ENCODE results near the gene FCHSD2. TPM values are rescaled to one million over a fixed set of nuclear protein-coding genes. Genes with fewer than 3 reads are reported as not detected.

FCHSD2 gene
- total and polyA plus RNA-seq, 2 donors (not counting 1 experiment from before 2014, with no cell fraction given), result 113 to 189 TPM

DNA sequence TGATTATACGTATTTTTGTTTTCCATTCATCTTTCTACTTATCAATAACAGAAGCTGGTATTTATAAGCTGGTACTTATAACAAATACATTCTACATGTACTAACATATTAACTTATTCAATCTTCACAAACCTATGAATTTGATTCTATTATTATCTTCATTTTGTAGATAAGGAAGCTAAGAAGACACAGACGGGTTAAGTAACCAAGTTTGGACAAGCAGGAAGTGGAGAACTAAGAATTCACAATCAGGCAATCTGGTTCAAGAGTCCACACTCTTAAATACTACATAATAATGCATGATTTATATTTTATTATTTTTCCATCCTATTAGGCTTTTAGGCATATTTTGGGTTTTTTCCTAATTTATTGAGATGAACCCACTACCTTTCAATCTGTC is 25.0 kb downstream of the FCHSD2 start:
- TF ChIP-seq, protein P1, sequence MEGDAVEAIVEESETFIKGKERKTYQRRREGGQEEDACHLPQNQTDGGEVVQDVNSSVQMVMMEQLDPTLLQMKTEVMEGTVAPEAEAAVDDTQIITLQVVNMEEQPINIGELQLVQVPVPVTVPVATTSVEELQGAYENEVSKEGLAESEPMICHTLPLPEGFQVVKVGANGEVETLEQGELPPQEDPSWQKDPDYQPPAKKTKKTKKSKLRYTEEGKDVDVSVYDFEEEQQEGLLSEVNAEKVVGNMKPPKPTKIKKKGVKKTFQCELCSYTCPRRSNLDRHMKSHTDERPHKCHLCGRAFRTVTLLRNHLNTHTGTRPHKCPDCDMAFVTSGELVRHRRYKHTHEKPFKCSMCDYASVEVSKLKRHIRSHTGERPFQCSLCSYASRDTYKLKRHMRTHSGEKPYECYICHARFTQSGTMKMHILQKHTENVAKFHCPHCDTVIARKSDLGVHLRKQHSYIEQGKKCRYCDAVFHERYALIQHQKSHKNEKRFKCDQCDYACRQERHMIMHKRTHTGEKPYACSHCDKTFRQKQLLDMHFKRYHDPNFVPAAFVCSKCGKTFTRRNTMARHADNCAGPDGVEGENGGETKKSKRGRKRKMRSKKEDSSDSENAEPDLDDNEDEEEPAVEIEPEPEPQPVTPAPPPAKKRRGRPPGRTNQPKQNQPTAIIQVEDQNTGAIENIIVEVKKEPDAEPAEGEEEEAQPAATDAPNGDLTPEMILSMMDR (IDR thresholded peaks at IDR 0.05), result no peak
- no peak for TF ChIP-seq EZH2 (IDR thresholded peaks at IDR 0.05; ENCODE audit: borderline replicate concordance, insufficient read depth, low read depth, low read length, poor library complexity, severe bottlenecking)
- H3K9me3 Mint-ChIP-seq (ENCODE audit: insufficient read depth), result no peaks in the 10 kb centered on the region
- peaks cover 45 to 55% of the 10 kb centered on the region in 2 donors for H3K4me1 ChIP-seq (ENCODE audit: control insufficient read depth in 2 of 2, insufficient read depth in 2 of 2, low read length in 2 of 2)
- H3K9me3 ChIP-seq (ENCODE audit: control extremely low read depth in 1 of 3, control insufficient read depth in 2 of 3, insufficient read depth in 1 of 3, low read length in 2 of 3), result peaks cover 0 to 7% (median 0%) of the 10 kb centered on the region in 3 donors
- no peak overlapping the region for H3K4me3 ChIP-seq (ENCODE audit: control extremely low read depth in 1 of 5, extremely low read depth in 1 of 5, insufficient read depth in 1 of 5, low read depth in 2 of 5, low read length in 4 of 5)
- DNase-seq (no peak), ATAC-seq (ENCODE audit: low read depth) (no peak)
- H3K79me2 ChIP-seq (ENCODE audit: control insufficient read depth, insufficient read depth, low read length), result peaks cover 100% of the 10 kb centered on the region
- intact Hi-C loops (cut with micrococcal nuclease), result no loop called here
- H3K27me3 ChIP-seq (replicated peaks in 1 of 4; ENCODE audit: control extremely low read depth in 1 of 4, control insufficient read depth in 3 of 4, insufficient read depth in 4 of 4, low read length in 3 of 4), result no peaks in the 10 kb centered on the region
- peak overlapping the region; percentile 37 for H3K4me2 ChIP-seq (replicated peaks; ENCODE audit: low read depth, low read length, poor library complexity, severe bottlenecking)
- H3K27ac Mint-ChIP-seq, result no peak overlapping the region
- H3K4me1 Mint-ChIP-seq, result peaks cover 69% of the 10 kb centered on the region
- H3K4me3 Mint-ChIP-seq, result no peak overlapping the region
- no peak overlapping the region for H3K9ac ChIP-seq (ENCODE audit: low read length)
- CTCF ChIA-PET, result interaction anchor here (1.0 to 1.8 kb wide), 5 partner anchors 20 to 193 kb away, joined by 3 to 6 read pairs (median 4); no protein-coding TSS in a partner anchor
- H2AFZ ChIP-seq (ENCODE audit: insufficient read depth, low read depth, low read length, poor library complexity, severe bottlenecking), result no peak overlapping the region
- H3K27me3 Mint-ChIP-seq, result no peaks in the 10 kb centered on the region
- no CpG with 5 or more reads among the region's 2 CpGs for WGBS (ENCODE audit: insufficient coverage)
- POLR2A ChIA-PET, result interaction anchor here (1.0 kb wide), 1 partner anchor 23 kb away, joined by 3 read pairs; no protein-coding TSS in a partner anchor
- peak overlapping the region in 1 of 2 donors; percentile 48 for H3K27ac ChIP-seq (ENCODE audit: low read length in 2 of 2)
- H4K20me1 ChIP-seq (ENCODE audit: control insufficient read depth, insufficient read depth, low read length, poor library complexity, severe bottlenecking), result peaks cover 41% of the 10 kb centered on the region
- H3K36me3 ChIP-seq (replicated peaks in 1 of 2; ENCODE audit: control extremely low read depth in 1 of 2, control insufficient read depth in 1 of 2, extremely low read depth in 1 of 2, insufficient read depth in 2 of 2, low read length in 1 of 2), result peaks cover 16 to 52% of the 10 kb centered on the region in 2 experiments

DNA sequence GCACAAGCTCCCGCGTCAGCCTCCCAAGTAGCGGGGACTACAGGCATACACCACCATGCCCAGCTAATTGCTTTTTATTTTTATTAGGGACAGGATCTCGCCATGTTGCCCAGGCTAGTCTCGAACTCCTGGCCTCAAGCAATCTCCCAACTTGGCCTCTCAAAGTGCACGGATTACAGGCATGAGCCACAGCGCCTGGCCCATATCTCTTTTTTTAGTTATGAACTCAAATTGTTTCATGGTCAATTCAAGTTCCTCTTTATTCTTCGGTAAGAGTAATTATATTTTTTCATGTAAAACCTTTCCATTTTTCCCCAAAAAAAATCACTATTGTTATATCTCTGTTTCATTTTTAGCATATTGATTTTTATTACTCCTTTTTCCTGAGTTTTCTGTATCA is 25.5 kb downstream of the FCHSD2 start:
- Histone ChIP-seq H2AFZ (ENCODE audit: insufficient read depth, low read depth, low read length, poor library complexity, severe bottlenecking) (no peak overlapping the region), H4K20me1 (ENCODE audit: control insufficient read depth, insufficient read depth, low read length, poor library complexity, severe bottlenecking) (peaks cover 38% of the 10 kb centered on the region), H3K9ac (ENCODE audit: low read length) (no peak overlapping the region), H3K27me3 (replicated peaks in 1 of 4; ENCODE audit: control extremely low read depth in 1 of 4, control insufficient read depth in 3 of 4, insufficient read depth in 4 of 4, low read length in 3 of 4) (no peaks in the 10 kb centered on the region), H3K36me3 (replicated peaks in 1 of 2; ENCODE audit: control extremely low read depth in 1 of 2, control insufficient read depth in 1 of 2, extremely low read depth in 1 of 2, insufficient read depth in 2 of 2, low read length in 1 of 2) (peaks cover 13 to 54% of the 10 kb centered on the region in 2 experiments), H3K4me3 (ENCODE audit: control extremely low read depth in 1 of 5, extremely low read depth in 1 of 5, insufficient read depth in 1 of 5, low read depth in 2 of 5, low read length in 4 of 5) (no peak overlapping the region), H3K4me2 (replicated peaks; ENCODE audit: low read depth, low read length, poor library complexity, severe bottlenecking) (peak overlapping the region; percentile 37), H3K4me1 (ENCODE audit: control insufficient read depth in 2 of 2, insufficient read depth in 2 of 2, low read length in 2 of 2) (peaks cover 46 to 55% of the 10 kb centered on the region in 2 donors), H3K27ac (ENCODE audit: low read length in 2 of 2) (peak overlapping the region in 1 of 2 donors; percentile 48), H3K9me3 (ENCODE audit: control extremely low read depth in 1 of 3, control insufficient read depth in 2 of 3, insufficient read depth in 1 of 3, low read length in 2 of 3) (peaks cover 0 to 7% (median 0%) of the 10 kb centered on the region in 3 donors), H3K79me2 (ENCODE audit: control insufficient read depth, insufficient read depth, low read length) (peaks cover 100% of the 10 kb centered on the region)
- ChIA-PET POLR2A (interaction anchor here (1.0 kb wide), 1 partner anchor 24 kb away, joined by 3 read pairs; no protein-coding TSS in a partner anchor), CTCF (interaction anchor here (0.9 to 1.8 kb wide), 6 partner anchors 21 to 192 kb away, joined by 3 to 6 read pairs (median 4); no protein-coding TSS in a partner anchor)
- peaks cover 67% of the 10 kb centered on the region for H3K4me1 Mint-ChIP-seq
- TF ChIP-seq, protein P1 (IDR thresholded peaks at IDR 0.05), result no peak
- no peak for TF ChIP-seq EZH2 (IDR thresholded peaks at IDR 0.05; ENCODE audit: borderline replicate concordance, insufficient read depth, low read depth, low read length, poor library complexity, severe bottlenecking)
- no peak for ATAC-seq (ENCODE audit: low read depth)
- H3K4me3 Mint-ChIP-seq, result no peak overlapping the region
- H3K9me3 Mint-ChIP-seq (ENCODE audit: insufficient read depth), result peaks cover under 1% of the 10 kb centered on the region
- DNase-seq, result no peak
- peak overlapping the region; percentile 5 for H3K27ac Mint-ChIP-seq
- no peaks in the 10 kb centered on the region for H3K27me3 Mint-ChIP-seq
- WGBS (ENCODE audit: insufficient coverage), result 94% methylated on average over 3 of the region's 8 CpGs
- intact Hi-C loops (cut with micrococcal nuclease), result no loop called here

Data from B cell (primary cell).